ENCODE data around the gene SEPTIN5. TPM values are rescaled to one million over a fixed set of nuclear protein-coding genes. Genes with fewer than 3 reads are reported as not detected.

The SEPTIN5 gene
- total RNA-seq, 4 donors from 2014 or later: 4.1 to 8.3 (median 5.9) TPM

DNA sequence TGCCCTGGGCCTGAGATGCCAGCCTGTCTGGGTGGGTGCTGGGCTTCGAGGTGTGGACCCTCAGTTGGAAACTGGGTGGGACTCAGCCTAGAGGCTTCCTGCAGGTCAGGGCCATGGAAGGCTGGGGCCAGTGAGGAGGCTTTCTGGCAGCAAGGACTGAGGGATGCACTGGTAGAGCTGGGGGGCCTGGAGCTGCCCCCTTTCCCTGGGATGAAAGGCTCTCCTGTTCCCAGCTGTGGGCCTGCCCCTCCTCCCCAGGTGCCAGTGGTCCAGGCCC lies 2.5 kb downstream of the SEPTIN5 start:
- TF ChIP-seq CTCF (IDR thresholded peaks at IDR 0.05; ENCODE audit: low read depth): no peak

GRCh38 chr22:19717181-19717580 lies 2.9 kb downstream of the SEPTIN5 start:
- no peak for TF ChIP-seq CTCF (IDR thresholded peaks at IDR 0.05; ENCODE audit: low read depth)

GRCh38 chr22:19717691-19718455 lies 3.6 kb downstream of the SEPTIN5 start:
- no peak for TF ChIP-seq CTCF (IDR thresholded peaks at IDR 0.05; ENCODE audit: low read depth)

- no peak for TF ChIP-seq CTCF (IDR thresholded peaks at IDR 0.05; ENCODE audit: low read depth)
These were observed 4.2 kb downstream of the SEPTIN5 start for GRCh38 chr22:19718456-19719049.

DNA sequence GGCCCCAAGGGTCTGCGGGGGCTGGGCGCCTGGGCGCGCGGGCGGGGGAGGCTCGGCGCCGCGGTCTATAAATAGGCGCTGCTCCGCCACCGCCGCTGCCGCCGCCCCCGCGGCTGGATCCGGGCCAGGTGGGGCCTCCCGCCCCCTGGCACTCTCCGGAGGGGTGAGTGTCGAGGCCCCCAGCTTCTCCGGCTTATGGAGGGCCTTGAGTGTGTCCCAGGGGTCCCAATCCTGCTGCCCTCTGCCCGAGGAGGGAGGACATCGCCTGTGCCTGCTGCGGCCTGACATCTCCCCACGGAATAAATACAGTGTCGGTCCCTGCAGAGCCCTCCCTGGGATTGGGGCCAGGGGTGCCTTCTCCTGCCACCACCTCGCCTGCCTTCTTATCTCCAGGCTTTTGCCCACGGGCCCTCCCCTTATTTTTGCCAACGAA lies 4.8 kb downstream of the SEPTIN5 start:
- no peak for TF ChIP-seq CTCF (IDR thresholded peaks at IDR 0.05; ENCODE audit: low read depth)

DNA sequence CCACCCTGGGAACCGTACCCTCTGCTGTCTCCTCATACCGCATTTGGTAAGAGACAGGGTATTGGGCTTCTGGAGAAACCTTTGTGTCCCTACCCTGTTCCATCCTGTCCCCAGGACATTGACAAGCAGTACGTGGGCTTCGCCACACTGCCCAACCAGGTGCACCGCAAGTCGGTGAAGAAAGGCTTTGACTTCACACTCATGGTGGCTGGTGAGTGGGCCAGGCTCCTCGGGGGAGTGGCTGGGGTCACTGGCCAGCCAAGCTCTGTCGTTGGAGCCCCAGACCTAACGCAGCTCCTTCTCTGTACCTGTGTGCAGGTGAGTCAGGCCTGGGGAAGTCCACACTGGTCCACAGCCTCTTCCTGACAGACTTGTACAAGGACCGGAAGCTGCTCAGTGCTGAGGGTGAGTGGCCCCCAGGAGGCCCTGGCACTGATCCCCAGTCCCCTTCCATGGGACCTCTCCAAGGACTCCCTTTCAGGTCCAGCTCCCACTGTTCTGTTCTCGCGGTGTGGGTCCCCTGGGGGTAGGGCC lies 5.3 kb downstream of the SEPTIN5 start:
- no peak for TF ChIP-seq CTCF (IDR thresholded peaks at IDR 0.05; ENCODE audit: low read depth)

GRCh38 chr22:19720150-19720827 lies 6.0 kb downstream of the SEPTIN5 start:
- no peak for TF ChIP-seq CTCF (IDR thresholded peaks at IDR 0.05; ENCODE audit: low read depth)
